Stimulated activated CD4-positive, alpha-beta T cell treated with anti-CD3 and anti-CD28 coated beads, Interleukin-2, amount 100 ng/mL, for 4 hours (primary cell): Measurements from ENCODE around the gene TPSAB1.
"Not testable (repeated sequence)": the region's sequence is repeated elsewhere in the genome, so short reads cannot be mapped to it uniquely, and the experiment has no call there.

Experiments
- DNase-seq: peaks from one replicate; pipeline ENCODE4 v3.0.0-alpha.2; 2020; ENCODE audit warnings: low read depth

The TPSAB1 gene

GRCh38 chr16:1249031-1249755, 8.7 kb downstream of the TPSAB1 start:
- not testable (repeated sequence) for DNase-seq

- DNase-seq, result not testable (repeated sequence)
These were observed 13.3 kb downstream of the TPSAB1 start for GRCh38 chr16:1253701-1254364.

GRCh38 chr16:1254821-1255220, 14.3 kb downstream of the TPSAB1 start:
- not testable (repeated sequence) for DNase-seq

- not testable (repeated sequence) for DNase-seq
These were observed 15.0 kb downstream of the TPSAB1 start, which contains the start of gene TPSD1 for GRCh38 chr16:1255276-1256122. TSS of gene TPSD1 (plus strand) at chr16:1256069. CDS start at chr16:1256281, 212 bp downstream.

GRCh38 chr16:1256296-1256873, 15.9 kb downstream of the TPSAB1 start:
- not testable (repeated sequence) for DNase-seq

GRCh38 chr16:1256874-1257322, 16.4 kb downstream of the TPSAB1 start:
- no peak for DNase-seq

GRCh38 chr16:1257561-1258224, 17.2 kb downstream of the TPSAB1 start:
- DNase-seq, result no peak

- DNase-seq, result no peak
These were observed 17.7 kb downstream of the TPSAB1 start for GRCh38 chr16:1258225-1258600.

- DNase-seq, result no peak
These were observed 18.6 kb downstream of the TPSAB1 start for GRCh38 chr16:1258906-1259759.

- no peak for DNase-seq
These were observed 19.2 kb downstream of the TPSAB1 start for GRCh38 chr16:1259760-1260068.

- DNase-seq, result no peak
These were observed 19.7 kb downstream of the TPSAB1 start for GRCh38 chr16:1260101-1260680.

- DNase-seq, result no peak
These were observed 20.8 kb downstream of the TPSAB1 start for GRCh38 chr16:1261131-1261892.

- no peak for DNase-seq
These were observed 21.8 kb downstream of the TPSAB1 start for GRCh38 chr16:1262210-1262845.

GRCh38 chr16:1262846-1263221, 22.3 kb downstream of the TPSAB1 start:
- DNase-seq, result no peak

- no peak for DNase-seq
These were observed 23.3 kb downstream of the TPSAB1 start for GRCh38 chr16:1263591-1264344.

GRCh38 chr16:1264345-1265089, 24.0 kb downstream of the TPSAB1 start:
- DNase-seq, result no peak

GRCh38 chr16:1265090-1265630, 24.7 kb downstream of the TPSAB1 start:
- DNase-seq, result no peak
